ENCODE results near the gene PPP4R1. TPM values are rescaled to one million over a fixed set of nuclear protein-coding genes. Genes with fewer than 3 reads are reported as not detected.

Gene PPP4R1
- polyA plus RNA-seq, 1 donor from 2014 or later, result 127 TPM

DNA sequence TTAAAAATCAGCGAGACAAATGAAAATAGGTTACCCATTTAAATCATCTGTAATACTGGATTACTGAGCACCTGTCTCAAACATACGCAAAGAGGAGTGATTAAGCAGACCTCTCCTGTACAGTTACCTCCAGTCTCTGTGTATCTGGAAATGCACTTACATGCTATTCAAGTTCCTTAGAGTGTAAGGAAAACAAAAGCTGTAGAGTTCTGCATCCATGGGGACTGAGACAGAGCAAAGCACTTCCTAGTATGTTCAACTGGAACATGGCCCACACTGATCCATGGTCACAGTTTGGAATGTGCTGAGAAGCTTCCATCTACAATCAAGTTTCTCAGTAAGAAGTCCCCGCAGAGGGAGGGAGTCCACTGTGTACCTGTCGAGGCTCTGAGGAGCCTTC is 63.9 kb downstream of the PPP4R1 start:
- Histone ChIP-seq H3F3A (ENCODE audit: insufficient read depth, low read length, poor library complexity, severe bottlenecking) (no peaks in the 10 kb centered on the region), H4K20me1 (ENCODE audit: insufficient read depth) (no peaks in the 10 kb centered on the region), H3K4me2 (ENCODE audit: low read length) (no peak overlapping the region), H3K9ac (ENCODE audit: low read length) (no peak overlapping the region), H3K9me2 (ENCODE audit: insufficient read depth, low read length) (no peaks in the 10 kb centered on the region), H3K79me2 (replicated peaks; ENCODE audit: insufficient read depth, low read length) (no peaks in the 10 kb centered on the region), H3K9me3 (ENCODE audit: low read length) (peaks cover 4% of the 10 kb centered on the region), H3K27ac (ENCODE audit: low read length) (no peak overlapping the region), H3K27me3 (ENCODE audit: insufficient read depth, low read depth, low read length) (no peaks in the 10 kb centered on the region), H3K36me3 (ENCODE audit: insufficient read depth, low read length) (peaks cover 10% of the 10 kb centered on the region), H2AFZ (ENCODE audit: low read depth, low read length) (no peak overlapping the region), H3K4me3 (ENCODE audit: low read length) (no peak overlapping the region)
- TF ChIP-seq TAF1 (IDR thresholded peaks at IDR 0.05; ENCODE audit: low read depth), result no peak
- TF ChIP-seq RAD21 (conservative IDR thresholded peaks at IDR 0.05), result no peak
- TF ChIP-seq, protein P1, sequence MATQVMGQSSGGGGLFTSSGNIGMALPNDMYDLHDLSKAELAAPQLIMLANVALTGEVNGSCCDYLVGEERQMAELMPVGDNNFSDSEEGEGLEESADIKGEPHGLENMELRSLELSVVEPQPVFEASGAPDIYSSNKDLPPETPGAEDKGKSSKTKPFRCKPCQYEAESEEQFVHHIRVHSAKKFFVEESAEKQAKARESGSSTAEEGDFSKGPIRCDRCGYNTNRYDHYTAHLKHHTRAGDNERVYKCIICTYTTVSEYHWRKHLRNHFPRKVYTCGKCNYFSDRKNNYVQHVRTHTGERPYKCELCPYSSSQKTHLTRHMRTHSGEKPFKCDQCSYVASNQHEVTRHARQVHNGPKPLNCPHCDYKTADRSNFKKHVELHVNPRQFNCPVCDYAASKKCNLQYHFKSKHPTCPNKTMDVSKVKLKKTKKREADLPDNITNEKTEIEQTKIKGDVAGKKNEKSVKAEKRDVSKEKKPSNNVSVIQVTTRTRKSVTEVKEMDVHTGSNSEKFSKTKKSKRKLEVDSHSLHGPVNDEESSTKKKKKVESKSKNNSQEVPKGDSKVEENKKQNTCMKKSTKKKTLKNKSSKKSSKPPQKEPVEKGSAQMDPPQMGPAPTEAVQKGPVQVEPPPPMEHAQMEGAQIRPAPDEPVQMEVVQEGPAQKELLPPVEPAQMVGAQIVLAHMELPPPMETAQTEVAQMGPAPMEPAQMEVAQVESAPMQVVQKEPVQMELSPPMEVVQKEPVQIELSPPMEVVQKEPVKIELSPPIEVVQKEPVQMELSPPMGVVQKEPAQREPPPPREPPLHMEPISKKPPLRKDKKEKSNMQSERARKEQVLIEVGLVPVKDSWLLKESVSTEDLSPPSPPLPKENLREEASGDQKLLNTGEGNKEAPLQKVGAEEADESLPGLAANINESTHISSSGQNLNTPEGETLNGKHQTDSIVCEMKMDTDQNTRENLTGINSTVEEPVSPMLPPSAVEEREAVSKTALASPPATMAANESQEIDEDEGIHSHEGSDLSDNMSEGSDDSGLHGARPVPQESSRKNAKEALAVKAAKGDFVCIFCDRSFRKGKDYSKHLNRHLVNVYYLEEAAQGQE (IDR thresholded peaks at IDR 0.05; ENCODE audit: borderline replicate concordance), result no peak
- no peak for TF ChIP-seq SMC3 (conservative IDR thresholded peaks at IDR 0.05; ENCODE audit: poor library complexity)
- TF ChIP-seq POLR2AphosphoS5 (IDR thresholded peaks at IDR 0.05), result no peak
- no peak for TF ChIP-seq EZH2 (IDR thresholded peaks at IDR 0.05; ENCODE audit: borderline replicate concordance, insufficient read depth, low read length, poor library complexity, severe bottlenecking)
- no peak for TF ChIP-seq EP300 (conservative IDR thresholded peaks at IDR 0.05; ENCODE audit: poor library complexity, severe bottlenecking)
- TF ChIP-seq MXI1 (conservative IDR thresholded peaks at IDR 0.05; ENCODE audit: poor library complexity, severe bottlenecking), result no peak
- no peak for TF ChIP-seq CTCF (IDR thresholded peaks at IDR 0.05; ENCODE audit: poor library complexity, severe bottlenecking)

GRCh38 chr18:9549405-9549804 is 65.0 kb downstream of the PPP4R1 start:
- no peaks in the 10 kb centered on the region for H3K79me2 ChIP-seq (replicated peaks; ENCODE audit: insufficient read depth, low read length)
- no peak overlapping the region for H3K4me2 ChIP-seq (ENCODE audit: low read length)
- H3K4me3 ChIP-seq (ENCODE audit: low read length), result no peak overlapping the region
- H3K9ac ChIP-seq (ENCODE audit: low read length), result no peak overlapping the region
- H3F3A ChIP-seq (ENCODE audit: insufficient read depth, low read length, poor library complexity, severe bottlenecking), result no peaks in the 10 kb centered on the region
- H3K9me3 ChIP-seq (ENCODE audit: low read length), result peaks cover 4% of the 10 kb centered on the region
- H3K27me3 ChIP-seq (ENCODE audit: insufficient read depth, low read depth, low read length), result no peaks in the 10 kb centered on the region
- H3K36me3 ChIP-seq (ENCODE audit: insufficient read depth, low read length), result peaks cover 10% of the 10 kb centered on the region
- no peaks in the 10 kb centered on the region for H4K20me1 ChIP-seq (ENCODE audit: insufficient read depth)
- TF ChIP-seq TAF1 (IDR thresholded peaks at IDR 0.05; ENCODE audit: low read depth), result no peak
- TF ChIP-seq EZH2 (IDR thresholded peaks at IDR 0.05; ENCODE audit: borderline replicate concordance, insufficient read depth, low read length, poor library complexity, severe bottlenecking), result no peak
- no peak for TF ChIP-seq MXI1 (conservative IDR thresholded peaks at IDR 0.05; ENCODE audit: poor library complexity, severe bottlenecking)
- no peak for TF ChIP-seq CTCF (IDR thresholded peaks at IDR 0.05; ENCODE audit: poor library complexity, severe bottlenecking)
- no peak for TF ChIP-seq SMC3 (conservative IDR thresholded peaks at IDR 0.05; ENCODE audit: poor library complexity)
- TF ChIP-seq EP300 (conservative IDR thresholded peaks at IDR 0.05; ENCODE audit: poor library complexity, severe bottlenecking), result no peak
- TF ChIP-seq RAD21 (conservative IDR thresholded peaks at IDR 0.05), result no peak
- TF ChIP-seq, protein P1 (IDR thresholded peaks at IDR 0.05; ENCODE audit: borderline replicate concordance), result no peak
- TF ChIP-seq POLR2AphosphoS5 (IDR thresholded peaks at IDR 0.05), result no peak
- no peak overlapping the region for H3K27ac ChIP-seq (ENCODE audit: low read length)
- no peaks in the 10 kb centered on the region for H3K9me2 ChIP-seq (ENCODE audit: insufficient read depth, low read length)
- no peak overlapping the region for H2AFZ ChIP-seq (ENCODE audit: low read depth, low read length)

All from neural cell (in vitro differentiated cells).